Sigmoid colon (tissue), 4 donors: ENCODE measurements around the gene COL23A1.

ENCODE experiments used
- CTCF ChIP-seq, 4 experiments: fragments of 450-650 bp in 3 of 4; fragments of 200-600 bp in 1 of 4; IDR thresholded peaks; one replicate each; pipeline ENCODE4 v1.5.1; 2016 to 2019; ENCODE audit warnings: antibody characterized with exemption in 4 of 4, mild to moderate bottlenecking in 3 of 4, moderate library complexity in 2 of 4
- EP300 ChIP-seq, 4 donors: sonication (generic); formaldehyde crosslinking; IDR thresholded peaks; one replicate each; pipeline ENCODE4 v1.6.1; 2017; ENCODE audit warnings: antibody characterized with exemption in 4 of 4
- POLR2A ChIP-seq, 2 donors: fragments of 450-650 bp; IDR thresholded peaks; one replicate each; pipeline ENCODE4 v1.6.1; 2016; ENCODE audit warnings: antibody characterized with exemption in 2 of 2, mild to moderate bottlenecking in 2 of 2, moderate library complexity in 2 of 2

- no peak for TF ChIP-seq CTCF (IDR thresholded peaks at IDR 0.05)
- no peak for TF ChIP-seq POLR2A (IDR thresholded peaks at IDR 0.05)
- TF ChIP-seq EP300 (IDR thresholded peaks at IDR 0.05) = no peak
Measured at GRCh38 chr5:178193251-178193809, 396.9 kb downstream of the COL23A1 start.
